ENCODE measurements around the gene TRAPPC11. TPM values are rescaled to one million over a fixed set of nuclear protein-coding genes. Genes with fewer than 3 reads are reported as not detected.
A peak's percentile ranks its signal among the peaks of the same experiment; 100 is the strongest.

Gene TRAPPC11
- total and polyA plus RNA-seq, 2 of the 13 experiments (the other 11 are each of a cell fraction or from before 2014, with no cell fraction given): 18.0 to 23.2 TPM

- peak; percentile 75; the same call in 1 of the 2 replicates for TF ChIP-seq ELF4 (CRISPR knock-in tag; IDR thresholded peaks at IDR 0.05; ENCODE audit: borderline replicate concordance)
- TF ChIP-seq ONECUT2 (CRISPR knock-in tag; IDR thresholded peaks at IDR 0.05): no peak
- no peak for TF ChIP-seq SRY (CRISPR knock-in tag; IDR thresholded peaks at IDR 0.05)
- TF ChIP-seq ARID4A (CRISPR knock-in tag; IDR thresholded peaks at IDR 0.05; ENCODE audit: borderline replicate concordance): peak; percentile 92; the same call in 1 of the 2 replicates
- TF ChIP-seq, protein P1, sequence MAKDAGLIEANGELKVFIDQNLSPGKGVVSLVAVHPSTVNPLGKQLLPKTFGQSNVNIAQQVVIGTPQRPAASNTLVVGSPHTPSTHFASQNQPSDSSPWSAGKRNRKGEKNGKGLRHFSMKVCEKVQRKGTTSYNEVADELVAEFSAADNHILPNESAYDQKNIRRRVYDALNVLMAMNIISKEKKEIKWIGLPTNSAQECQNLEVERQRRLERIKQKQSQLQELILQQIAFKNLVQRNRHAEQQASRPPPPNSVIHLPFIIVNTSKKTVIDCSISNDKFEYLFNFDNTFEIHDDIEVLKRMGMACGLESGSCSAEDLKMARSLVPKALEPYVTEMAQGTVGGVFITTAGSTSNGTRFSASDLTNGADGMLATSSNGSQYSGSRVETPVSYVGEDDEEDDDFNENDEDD (CRISPR knock-in tag; IDR thresholded peaks at IDR 0.05; ENCODE audit: borderline replicate concordance): peak; percentile 15; the same call in 1 of the 2 replicates
- peak; percentile 6; the same call in 1 of the 2 replicates for TF ChIP-seq HOXA3 (CRISPR knock-in tag; IDR thresholded peaks at IDR 0.05)
- TF ChIP-seq ZBTB34 (CRISPR knock-in tag; IDR thresholded peaks at IDR 0.05): peak; percentile 4; the same call in 1 of the 2 replicates
- TF ChIP-seq KDM3A (CRISPR knock-in tag; IDR thresholded peaks at IDR 0.05; ENCODE audit: low read depth): no peak
- TF ChIP-seq SP2 (CRISPR knock-in tag; IDR thresholded peaks at IDR 0.05): no peak
- peak; percentile 34; the same call in 1 of the 2 replicates for TF ChIP-seq RFX3 (CRISPR knock-in tag; IDR thresholded peaks at IDR 0.05)
- TF ChIP-seq ZZZ3 (CRISPR knock-in tag; IDR thresholded peaks at IDR 0.05; ENCODE audit: borderline replicate concordance): 0 out of 2 replicates have a peak, but pooled peaks have one; percentile 1
- TF ChIP-seq ARNTL (CRISPR knock-in tag; IDR thresholded peaks at IDR 0.05): peak; percentile 48; the same call in 1 of the 2 replicates
- no peak for TF ChIP-seq ZNF644 (CRISPR knock-in tag; IDR thresholded peaks at IDR 0.05; ENCODE audit: low read depth)
- 0 out of 2 replicates have a peak, but pooled peaks have one; percentile 36 for TF ChIP-seq ZBTB38 (CRISPR knock-in tag; IDR thresholded peaks at IDR 0.05)
- TF ChIP-seq, protein P2, sequence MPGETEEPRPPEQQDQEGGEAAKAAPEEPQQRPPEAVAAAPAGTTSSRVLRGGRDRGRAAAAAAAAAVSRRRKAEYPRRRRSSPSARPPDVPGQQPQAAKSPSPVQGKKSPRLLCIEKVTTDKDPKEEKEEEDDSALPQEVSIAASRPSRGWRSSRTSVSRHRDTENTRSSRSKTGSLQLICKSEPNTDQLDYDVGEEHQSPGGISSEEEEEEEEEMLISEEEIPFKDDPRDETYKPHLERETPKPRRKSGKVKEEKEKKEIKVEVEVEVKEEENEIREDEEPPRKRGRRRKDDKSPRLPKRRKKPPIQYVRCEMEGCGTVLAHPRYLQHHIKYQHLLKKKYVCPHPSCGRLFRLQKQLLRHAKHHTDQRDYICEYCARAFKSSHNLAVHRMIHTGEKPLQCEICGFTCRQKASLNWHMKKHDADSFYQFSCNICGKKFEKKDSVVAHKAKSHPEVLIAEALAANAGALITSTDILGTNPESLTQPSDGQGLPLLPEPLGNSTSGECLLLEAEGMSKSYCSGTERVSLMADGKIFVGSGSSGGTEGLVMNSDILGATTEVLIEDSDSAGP (CRISPR knock-in tag; IDR thresholded peaks at IDR 0.05; ENCODE audit: borderline replicate concordance): no peak
- peak in 1 of 2 experiments; percentile 42; a peak in 1 of 4 replicates for TF ChIP-seq POLR2A (IDR thresholded peaks at IDR 0.05; ENCODE audit: insufficient read depth in 1 of 2, low read depth in 2 of 2, low read length in 2 of 2)
- no peak for TF ChIP-seq ZNF670 (CRISPR knock-in tag; IDR thresholded peaks at IDR 0.05; ENCODE audit: borderline replicate concordance)
- no peak for TF ChIP-seq RFX1 (IDR thresholded peaks at IDR 0.05)
- no peak; the same call in 1 of the 2 replicates for TF ChIP-seq ZNF629 (CRISPR knock-in tag; conservative IDR thresholded peaks at IDR 0.05)
- TF ChIP-seq KAT2B (IDR thresholded peaks at IDR 0.05; ENCODE audit: borderline replicate concordance, low read depth, low read length): no peak
Measured at GRCh38 chr4:183658362-183659028, 598 bp upstream of the TRAPPC11 start (continued).
